Measurements from ENCODE around the gene GRK1.

GRK1 gene

GRCh38 chr13:113651511-113652403 lies 15.3 kb upstream of the GRK1 start:
- DNase-seq = no peak

- DNase-seq = no peak
These were observed 14.4 kb upstream of the GRK1 start for GRCh38 chr13:113652404-113653263.

- DNase-seq = no peak
These were observed 13.5 kb upstream of the GRK1 start for GRCh38 chr13:113653264-113654174.

GRCh38 chr13:113654175-113654560 lies 12.9 kb upstream of the GRK1 start:
- no peak for DNase-seq

GRCh38 chr13:113654591-113655345 lies 12.3 kb upstream of the GRK1 start:
- DNase-seq = no peak

GRCh38 chr13:113655346-113656002 lies 11.5 kb upstream of the GRK1 start:
- no peak for DNase-seq

- no peak for DNase-seq
These were observed 10.9 kb upstream of the GRK1 start for GRCh38 chr13:113656003-113656588.

- no peak for DNase-seq
These were observed 10.0 kb upstream of the GRK1 start for GRCh38 chr13:113656831-113657671.

GRCh38 chr13:113657851-113658741 lies 8.9 kb upstream of the GRK1 start, which contains the start of gene ATP4B:
TSS of gene ATP4B (minus strand) at chr13:113658198. CDS start at chr13:113658144, 54 bp downstream.
- DNase-seq = no peak

- no peak for DNase-seq
These were observed 8.2 kb upstream of the GRK1 start for GRCh38 chr13:113658836-113659235.

GRCh38 chr13:113659337-113659736 lies 7.7 kb upstream of the GRK1 start:
- no peak for DNase-seq

- no peak for DNase-seq
These were observed 7.0 kb upstream of the GRK1 start for GRCh38 chr13:113660066-113660465.

- DNase-seq = no peak
These were observed 5.5 kb upstream of the GRK1 start for GRCh38 chr13:113661509-113661908.

- DNase-seq = no peak
These were observed 3.1 kb upstream of the GRK1 start for GRCh38 chr13:113663934-113664333.

- DNase-seq = no peak
These were observed 2.0 kb upstream of the GRK1 start for GRCh38 chr13:113664751-113665596.

GRCh38 chr13:113665597-113666328 lies 1.3 kb upstream of the GRK1 start:
- DNase-seq = no peak

GRCh38 chr13:113666329-113666670 lies 719 bp upstream of the GRK1 start:
- DNase-seq = no peak
